ENCODE results near the gene PTPN6.

- TF ChIP-seq CTCF (conservative IDR thresholded peaks at IDR 0.05; ENCODE audit: low read depth, low read length) (no peak), EZH2 (IDR thresholded peaks at IDR 0.05; ENCODE audit: borderline replicate concordance, low read depth, low read length, poor library complexity, severe bottlenecking) (no peak)
These were observed 50.9 kb downstream of the PTPN6 start for GRCh38 chr12:7001921-7002591.

Measured in A673 (cell line).